Activated CD4-positive, alpha-beta T cell treated with anti-CD3 and anti-CD28 coated beads for 4 hours (primary cell): ENCODE measurements around the gene KRTAP4-9.
"Not testable (repeated sequence)": the region's sequence is repeated elsewhere in the genome, so short reads cannot be mapped to it uniquely, and the experiment has no call there.

Experiments used
- DNase-seq, 2 donors: peaks; one replicate each; pipeline ENCODE4 v3.0.0-alpha.2; 2020

Gene KRTAP4-9

DNA sequence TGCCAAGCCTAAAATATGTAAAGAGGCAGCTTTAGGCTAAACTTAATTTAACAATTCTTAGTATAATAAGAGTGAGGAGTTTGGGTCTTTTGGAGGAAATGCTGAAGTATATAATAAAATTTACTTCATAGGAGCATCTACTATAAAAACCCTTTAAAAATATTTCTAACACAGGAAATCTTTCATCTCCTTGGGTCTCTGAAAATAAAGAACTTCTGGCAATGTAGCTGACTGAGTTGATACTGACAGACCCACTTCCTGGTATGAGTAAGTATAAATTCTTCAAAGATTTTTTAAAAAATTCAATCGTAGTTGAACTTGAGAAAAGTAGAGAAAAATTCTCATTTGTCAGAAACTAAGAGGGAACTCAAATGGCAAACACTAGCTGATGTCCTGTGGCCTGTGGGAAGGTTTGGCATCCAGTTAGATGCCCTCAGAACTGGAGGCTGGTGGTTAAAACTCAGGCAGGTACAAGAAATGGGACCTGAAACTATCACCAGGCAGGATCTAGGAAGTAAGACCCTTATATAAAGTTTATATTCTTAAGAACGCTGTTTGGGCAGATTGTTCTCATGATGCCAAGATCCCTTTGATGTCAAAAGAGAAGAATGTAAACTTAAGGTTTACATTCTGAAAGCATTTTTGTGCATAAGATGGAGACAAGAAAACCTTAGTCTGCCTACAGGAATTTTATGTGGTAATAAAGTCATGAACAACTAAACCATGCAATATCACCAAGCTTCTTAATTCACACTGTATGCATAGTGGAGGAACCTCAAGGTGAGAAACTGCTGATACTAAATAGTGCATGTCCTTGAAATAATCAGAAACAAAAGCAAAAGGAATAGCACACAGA, 28.9 kb downstream of the KRTAP4-9 start:
- no peak for DNase-seq

DNA sequence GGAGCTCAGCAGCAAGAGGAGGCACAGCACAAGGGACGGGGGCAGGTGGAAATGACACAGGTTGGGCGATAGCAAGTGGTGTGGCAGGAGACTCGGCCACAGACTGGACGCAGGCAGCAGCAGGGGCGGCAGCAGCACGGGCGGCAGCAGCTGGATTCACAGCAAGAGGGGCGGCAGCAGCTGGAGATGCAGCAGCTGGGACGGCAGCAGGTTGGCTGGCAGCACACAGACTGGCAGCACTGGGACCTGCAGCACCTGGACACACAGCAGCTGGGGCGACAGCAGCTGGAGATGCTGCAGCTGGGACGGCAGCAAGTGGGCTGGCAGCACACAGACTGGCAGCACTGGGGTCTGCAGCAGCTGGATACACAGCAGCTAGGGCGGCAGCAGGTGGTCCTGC, 34.7 kb downstream of the KRTAP4-9 start:
- DNase-seq: not testable (repeated sequence)

DNA sequence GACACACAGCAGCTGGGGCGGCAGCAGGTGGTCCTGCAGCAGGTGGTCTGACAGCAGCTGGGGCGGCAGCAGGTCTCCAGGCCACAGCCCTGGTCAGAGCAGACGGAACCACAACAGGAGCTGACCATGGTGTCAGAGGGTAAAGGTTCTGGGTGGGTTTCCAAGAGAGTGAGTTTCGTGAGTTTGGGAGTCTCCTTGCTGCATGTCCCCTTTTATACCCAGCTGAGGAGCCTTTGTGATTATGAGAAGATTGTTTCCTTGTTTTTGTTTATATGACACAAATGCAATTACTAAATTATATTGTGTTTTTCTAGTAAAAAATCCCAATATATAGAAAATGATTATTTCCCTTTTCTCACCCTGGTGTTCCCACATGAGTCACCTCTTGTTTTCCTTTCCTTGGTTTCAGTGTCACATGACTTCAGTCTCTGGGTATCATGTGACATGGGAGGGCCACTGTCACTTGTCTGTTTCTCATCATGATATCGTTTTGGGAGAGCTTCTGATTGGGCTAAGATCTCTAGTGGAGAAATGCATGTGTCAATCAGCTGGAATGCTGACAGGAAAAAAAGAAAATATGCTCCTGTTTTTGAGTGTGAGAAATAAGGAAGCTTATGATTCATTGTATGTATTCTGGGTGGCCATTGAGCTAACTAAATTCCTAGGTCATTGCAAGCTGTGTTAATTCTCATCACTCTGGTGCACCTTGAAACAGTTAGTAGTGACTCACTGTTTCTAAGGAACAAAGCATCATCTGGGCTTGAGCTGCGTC, 35.4 kb downstream of the KRTAP4-9 start, which contains the start of gene KRTAP4-6:
Gene KRTAP4-6, minus strand, starts transcription at position 185 of the 772 bp plus-strand sequence. Its CDS starts 57 bp downstream, at position 128.
- no peak for DNase-seq

DNA sequence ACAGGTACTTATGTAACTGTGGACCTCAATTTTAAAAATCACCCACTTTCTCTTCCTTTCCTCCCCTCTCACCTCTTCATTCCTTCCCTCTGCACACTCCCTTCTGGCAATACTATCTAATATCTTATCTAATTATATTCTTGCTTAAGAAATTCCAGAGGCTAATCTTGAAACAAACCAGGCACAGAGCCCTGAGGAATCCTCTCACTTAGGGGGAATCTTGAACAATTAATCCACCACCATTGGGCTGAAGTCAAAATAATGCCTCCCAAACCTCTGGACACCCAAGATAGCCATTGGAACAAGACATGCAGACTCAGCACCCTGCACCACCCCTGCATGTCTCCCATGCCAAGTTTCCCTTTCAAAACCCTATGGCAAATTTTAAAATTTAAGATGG, 36.2 kb downstream of the KRTAP4-9 start:
- DNase-seq: no peak

DNA sequence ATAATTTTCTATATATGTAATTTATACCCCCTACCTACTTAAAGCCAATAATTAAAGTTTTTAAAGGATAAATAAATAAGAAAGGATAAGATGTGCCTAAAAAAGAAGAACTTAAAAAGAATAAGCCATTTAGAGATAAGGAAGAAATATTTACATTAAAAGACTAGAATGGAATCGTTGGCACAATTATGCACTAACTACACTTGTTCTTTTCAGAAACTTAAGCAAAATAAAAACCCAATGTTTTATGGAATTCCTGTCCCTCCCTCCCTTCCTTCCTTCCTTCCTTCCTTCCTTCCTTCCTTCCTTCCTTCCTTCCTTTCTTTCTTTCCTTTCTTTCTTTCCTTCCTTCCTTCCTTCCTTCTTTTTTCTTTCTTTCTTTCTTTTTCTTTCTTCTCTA, 39.7 kb downstream of the KRTAP4-9 start:
- no peak for DNase-seq

DNA sequence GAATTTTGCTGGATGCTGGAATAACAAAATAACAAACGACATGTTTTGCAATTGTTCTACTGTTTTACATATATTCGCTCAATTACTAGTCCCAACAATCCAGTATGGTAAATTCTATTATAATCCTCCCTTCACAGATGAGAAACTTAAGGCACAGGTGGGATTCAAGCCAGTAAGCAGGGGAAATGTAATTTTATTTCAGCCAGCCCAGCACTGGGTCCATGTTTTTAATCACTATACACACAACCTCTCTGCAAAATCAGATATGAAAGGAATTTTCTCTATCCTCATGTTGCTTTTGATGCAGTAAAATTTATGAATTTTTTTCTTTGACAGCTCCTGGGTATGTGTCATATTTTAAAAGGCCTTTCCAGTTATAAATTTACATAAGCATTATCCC, 40.1 kb downstream of the KRTAP4-9 start:
- no peak for DNase-seq

DNA sequence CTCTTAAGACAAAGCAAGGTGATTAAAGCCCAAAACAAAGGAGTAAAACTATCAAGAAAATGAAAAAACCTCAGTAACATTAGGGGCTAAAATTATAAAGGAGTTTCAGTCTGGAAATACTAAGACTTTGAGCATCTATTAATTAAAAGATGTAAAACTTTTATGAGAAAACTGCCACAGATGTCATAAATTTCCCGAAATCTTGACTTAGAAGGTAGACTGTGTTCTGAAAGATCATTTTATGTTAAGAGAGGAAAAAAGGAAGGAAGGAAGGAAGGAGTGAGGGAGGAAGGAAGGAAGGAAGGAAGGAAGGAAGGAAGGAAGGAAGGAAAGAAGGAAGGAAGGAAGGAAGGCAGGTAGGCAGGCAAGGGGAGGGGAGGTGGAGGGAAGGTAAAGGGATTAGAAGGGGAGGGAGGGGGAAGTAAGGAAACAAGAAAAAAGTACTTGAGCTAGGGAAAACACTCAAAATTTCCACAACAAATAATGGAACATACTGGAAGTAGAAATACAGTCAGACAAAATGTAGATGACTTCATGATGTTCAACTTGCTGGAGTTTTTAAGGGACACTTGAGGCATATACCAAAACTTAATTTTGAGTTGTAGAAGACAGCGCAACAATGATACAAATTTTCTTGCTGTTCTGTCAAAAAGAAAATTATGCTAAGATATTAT, 42.5 kb downstream of the KRTAP4-9 start:
- DNase-seq: no peak

DNA sequence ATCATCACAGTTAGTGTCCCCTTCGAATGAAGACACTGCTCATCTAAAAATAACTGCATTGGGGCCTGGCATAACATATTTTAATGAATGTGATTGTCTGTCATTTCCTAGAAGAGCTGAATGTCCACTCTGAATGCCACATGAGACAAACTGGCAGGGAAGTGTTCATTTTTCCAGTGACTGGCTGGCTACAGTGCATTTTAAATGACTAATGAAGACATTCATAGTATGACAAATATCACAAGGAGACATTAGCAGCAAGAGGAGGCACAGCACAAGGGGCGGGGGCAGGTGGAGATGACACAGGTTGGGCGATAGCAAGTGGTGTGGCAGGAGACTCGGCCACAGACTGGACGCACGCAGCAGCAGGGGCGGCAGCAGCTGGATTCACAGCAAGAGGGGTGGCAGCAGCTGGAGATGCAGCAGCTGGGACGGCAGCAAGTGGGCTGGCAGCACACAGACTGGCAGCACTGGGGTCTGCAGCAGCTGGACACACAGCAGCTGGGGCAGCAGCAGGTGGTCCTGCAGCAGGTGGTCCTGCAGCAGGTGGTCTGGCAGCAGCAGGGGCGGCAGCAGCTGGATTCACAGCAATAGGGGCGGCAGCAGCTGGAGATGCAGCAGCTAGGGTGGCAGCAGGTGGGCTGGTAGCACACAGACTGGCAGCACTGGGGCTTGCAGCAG, 43.9 kb downstream of the KRTAP4-9 start:
- DNase-seq: not testable (repeated sequence)

DNA sequence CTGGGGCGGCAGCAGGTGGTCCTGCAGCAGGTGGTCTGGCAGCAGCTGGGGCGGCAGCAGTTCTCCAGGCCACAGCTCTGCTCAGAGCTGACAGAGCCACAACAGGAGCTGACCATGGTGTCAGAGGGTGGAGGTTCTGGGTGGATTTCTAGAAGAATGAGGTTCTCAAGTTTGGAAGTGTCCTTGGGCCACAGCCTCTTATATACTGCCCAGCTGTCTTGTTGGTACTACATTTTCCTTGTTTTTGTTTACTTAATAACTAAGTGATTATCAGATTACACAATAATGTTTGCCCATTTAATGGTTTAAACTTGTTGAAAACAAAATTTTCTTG, 44.4 kb downstream of the KRTAP4-9 start, which contains the start of gene KRTAP4-5:
Gene KRTAP4-5, minus strand, starts transcription at position 174 of the 334 bp plus-strand sequence. Its CDS starts 58 bp downstream, at position 116.
- no peak for DNase-seq

DNA sequence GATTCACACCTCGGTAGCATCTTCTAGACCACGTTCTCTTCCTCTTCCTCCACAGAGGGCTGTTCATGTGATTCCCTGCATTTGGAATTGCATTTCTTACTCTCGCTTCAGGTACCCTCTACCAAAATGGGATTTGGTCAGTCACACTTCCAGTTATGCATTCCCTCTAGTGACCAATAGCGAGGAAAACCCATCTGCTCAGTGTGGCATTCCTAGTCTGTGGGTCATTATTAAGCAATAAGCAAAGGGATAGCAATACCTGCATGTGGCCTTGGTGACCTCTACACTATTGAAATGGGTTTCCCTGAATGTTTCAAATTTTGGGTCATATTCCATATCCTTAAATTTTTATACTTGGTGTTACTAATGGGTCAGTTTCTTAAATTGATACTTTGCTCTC, 44.8 kb downstream of the KRTAP4-9 start:
- no peak for DNase-seq

DNA sequence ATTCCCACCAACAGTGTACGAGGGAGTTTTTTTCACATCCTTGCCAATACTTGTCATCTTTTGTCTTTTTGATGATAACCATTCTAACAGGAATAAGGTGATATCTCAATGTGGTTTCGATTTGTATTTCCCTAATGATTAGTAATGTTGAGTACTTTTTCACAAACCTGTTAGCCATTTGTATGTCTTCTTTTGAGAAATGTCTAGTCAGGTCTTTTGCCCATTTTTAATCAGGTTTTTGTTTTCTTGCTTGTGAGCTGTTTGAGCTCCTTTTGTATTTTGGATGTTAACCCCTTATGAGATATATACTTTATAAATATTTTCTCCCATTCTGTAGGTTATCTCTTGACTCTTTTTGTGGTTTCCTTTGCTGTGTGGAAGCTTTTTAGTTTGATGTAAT, 46.3 kb downstream of the KRTAP4-9 start:
- no peak for DNase-seq

DNA sequence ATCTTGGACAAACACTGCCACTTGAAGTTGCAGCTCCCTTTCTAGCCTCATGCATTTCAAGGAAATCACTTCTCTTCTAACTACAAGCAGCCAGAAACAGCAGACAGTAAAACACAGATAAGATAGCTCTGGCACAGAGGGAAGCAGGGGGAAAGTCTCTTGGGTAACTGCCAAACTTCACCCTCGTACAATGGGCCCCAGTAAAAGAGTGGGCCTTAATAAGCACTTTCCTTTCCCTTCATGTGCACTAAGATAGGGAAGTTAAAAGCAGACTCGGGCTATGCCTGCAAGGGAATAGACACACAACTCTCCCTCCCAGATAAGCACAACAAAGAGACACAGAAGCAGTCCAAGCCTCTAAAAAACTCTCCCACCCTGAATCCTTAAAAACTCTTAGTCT, 48.7 kb downstream of the KRTAP4-9 start:
- DNase-seq: no peak
